ENCODE results near the gene CYP4Z1.

DNA sequence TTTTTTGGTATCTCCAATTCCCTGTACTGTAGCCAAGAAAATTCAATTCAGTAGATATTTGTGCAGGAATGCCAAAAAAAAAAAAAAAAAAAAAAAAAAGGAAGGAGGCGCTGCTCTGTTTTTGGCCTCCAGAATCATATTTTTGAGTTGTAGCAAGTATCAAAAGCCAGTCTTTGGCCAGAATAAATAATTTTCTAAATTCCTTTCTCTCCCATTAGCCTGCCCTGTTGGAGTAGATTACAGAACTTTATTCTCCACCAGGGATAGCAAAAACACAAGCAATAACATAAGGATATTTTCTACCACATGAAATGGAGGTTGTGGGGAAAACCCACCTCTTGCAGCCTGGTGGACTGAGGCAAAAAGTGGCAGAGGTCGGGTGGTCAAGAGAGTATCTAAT lies 46.0 kb upstream of the CYP4Z1 start:
- TF ChIP-seq CTCF (IDR thresholded peaks at IDR 0.05) (no peak), POLR2AphosphoS5 (IDR thresholded peaks at IDR 0.05) (no peak)

All from suprapubic skin (tissue), 3 donors.